Limb (tissue), 2 donors: ENCODE data around the gene GLA.

ENCODE experiments used
- DNase-seq, 2 donors: peaks; one replicate each; pipeline ENCODE4 v3.0.0-alpha.2; 2016; ENCODE audit errors: extremely low spot score in 2 of 2

The GLA gene

GRCh38 chrX:101407748-101408531 is at the start of gene GLA, which contains the start of gene HNRNPH2:
Gene GLA, minus strand, starts transcription at chrX:101407925. Its CDS starts 22 bp downstream, at chrX:101407903.
Gene HNRNPH2, plus strand, starts transcription at chrX:101408222. Its CDS starts 3,767 bp downstream, at chrX:101411989.
- DNase-seq, result peak; percentile 87 to 95

- no peak for DNase-seq
These were observed 44.3 kb upstream of the GLA start for GRCh38 chrX:101452056-101452455.

- no peak for DNase-seq
These were observed 43.2 kb upstream of the GLA start for GRCh38 chrX:101450961-101451360.

- no peak for DNase-seq
These were observed 42.4 kb upstream of the GLA start for GRCh38 chrX:101450085-101450484.

GRCh38 chrX:101449279-101449678 is 41.6 kb upstream of the GLA start:
- no peak for DNase-seq

GRCh38 chrX:101442085-101442484 is 34.4 kb upstream of the GLA start:
- DNase-seq, result no peak

GRCh38 chrX:101430457-101431078 is 22.8 kb upstream of the GLA start:
- no peak for DNase-seq

- DNase-seq, result no peak
These were observed 22.2 kb upstream of the GLA start for GRCh38 chrX:101429934-101430333.

- DNase-seq, result no peak
These were observed 20.2 kb upstream of the GLA start for GRCh38 chrX:101427954-101428353.

- no peak for DNase-seq
These were observed 11.8 kb upstream of the GLA start for GRCh38 chrX:101419489-101419888.

- DNase-seq, result peak; percentile 40 to 86
These were observed 10.5 kb upstream of the GLA start for GRCh38 chrX:101417981-101418841.

- no peak for DNase-seq
These were observed 9.5 kb upstream of the GLA start for GRCh38 chrX:101417190-101417589.

GRCh38 chrX:101416691-101417090 is 9.0 kb upstream of the GLA start:
- no peak for DNase-seq

GRCh38 chrX:101415180-101416145 is 7.7 kb upstream of the GLA start:
- DNase-seq, result peak in 1 of 2 donors; percentile 62

- no peak for DNase-seq
These were observed 4.3 kb upstream of the GLA start for GRCh38 chrX:101411984-101412383.

GRCh38 chrX:101410461-101410860 is 2.7 kb upstream of the GLA start:
- DNase-seq, result no peak

- no peak for DNase-seq
These were observed 1.3 kb upstream of the GLA start for GRCh38 chrX:101409043-101409442.

GRCh38 chrX:101408532-101408841 is 762 bp upstream of the GLA start:
- DNase-seq, result no peak

- no peak for DNase-seq
These were observed 468 bp downstream of the GLA start for GRCh38 chrX:101407167-101407747.

GRCh38 chrX:101399825-101400224 is 7.9 kb downstream of the GLA start:
- no peak for DNase-seq

- DNase-seq, result no peak
These were observed 9.0 kb downstream of the GLA start for GRCh38 chrX:101398694-101399093.
